ENCODE results near the gene CABP2. TPM values are rescaled to one million over a fixed set of nuclear protein-coding genes. Genes with fewer than 3 reads are reported as not detected.

Gene CABP2
- polyA plus RNA-seq, 1 of the 3 experiments (the other 2 are of a cell fraction): not detected

DNA sequence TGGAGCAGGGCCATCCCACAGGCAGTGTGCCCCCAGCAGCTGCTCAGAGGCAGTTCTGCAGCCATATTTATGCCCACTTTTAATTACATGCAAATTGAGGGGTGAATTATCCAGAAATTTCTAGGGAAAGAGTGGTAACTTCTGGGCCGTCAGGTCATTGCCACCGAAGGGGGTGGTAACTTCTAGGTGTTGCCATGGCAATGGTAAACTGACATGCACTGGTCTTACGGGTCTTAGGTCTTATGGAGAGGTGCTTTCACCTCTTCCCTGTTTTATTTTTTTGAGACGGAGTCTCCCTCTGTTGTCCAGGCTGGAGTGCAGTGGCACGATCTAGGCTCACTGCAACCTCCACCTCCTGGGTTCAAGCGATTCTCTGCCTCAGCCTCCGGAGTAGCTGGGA lies 50.4 kb downstream of the CABP2 start:
- H3K9me3 ChIP-seq: no peaks in the 10 kb centered on the region
- H3K27me3 ChIP-seq (ENCODE audit: insufficient read depth): no peaks in the 10 kb centered on the region; the same call in 1 of the 2 replicates
- H3K9ac ChIP-seq: no peak overlapping the region
- H3K79me2 ChIP-seq (ENCODE audit: insufficient read depth): peaks cover 7% of the 10 kb centered on the region; the same call in 1 of the 2 replicates
- H3K9me2 ChIP-seq: no peaks in the 10 kb centered on the region
- peaks cover 0 to 10% of the 10 kb centered on the region in 2 experiments; a peak in 1 of 4 replicates for H3K4me1 ChIP-seq (ENCODE audit: control insufficient read depth in 1 of 2, insufficient read depth in 2 of 2, low read depth in 1 of 2, low read length in 1 of 2)
- no peak overlapping the region for H2AFZ ChIP-seq (ENCODE audit: low read depth)
- H3K4me2 ChIP-seq: no peak overlapping the region
- WGBS (ENCODE audit: low lambda C conversion rate): 89% methylated on average over 7 of the region's 7 CpGs
- ChIA-PET CTCF (no interaction called here), POLR2A (no interaction called here)
- TF ChIP-seq EP300 (IDR thresholded peaks at IDR 0.05; ENCODE audit: borderline replicate concordance in 1 of 2, low read depth in 1 of 2, low read length in 1 of 2) (no peak), MAX (IDR thresholded peaks at IDR 0.05; ENCODE audit: low read depth) (no peak), MEF2A (IDR thresholded peaks at IDR 0.05; ENCODE audit: borderline replicate concordance, low read depth) (no peak), TCF12 (IDR thresholded peaks at IDR 0.05) (no peak), GATA2 (CRISPR knock-in tag; IDR thresholded peaks at IDR 0.05) (no peak), SMC3 (IDR thresholded peaks at IDR 0.05; ENCODE audit: low read depth, low read length) (no peak), EZH2phosphoT487 (IDR thresholded peaks at IDR 0.05; ENCODE audit: borderline replicate concordance, low read depth) (no peak), USF1 (IDR thresholded peaks at IDR 0.05; ENCODE audit: borderline replicate concordance, low read depth) (no peak), RAD21 (IDR thresholded peaks at IDR 0.05; ENCODE audit: low read length) (no peak), TEAD4 (IDR thresholded peaks at IDR 0.05; ENCODE audit: borderline replicate concordance, insufficient read depth) (no peak), NRF1 (IDR thresholded peaks at IDR 0.05; ENCODE audit: low read depth, low read length) (no peak), FOXM1 (IDR thresholded peaks at IDR 0.05; ENCODE audit: low read depth) (no peak), FOSL2 (IDR thresholded peaks at IDR 0.05; ENCODE audit: borderline replicate concordance, low read depth) (no peak), ELF1 (IDR thresholded peaks at IDR 0.05) (no peak), RCOR1 (IDR thresholded peaks at IDR 0.05; ENCODE audit: low read length) (no peak), JUND (IDR thresholded peaks at IDR 0.05) (no peak)
- H4K20me1 ChIP-seq (ENCODE audit: insufficient read depth): no peaks in the 10 kb centered on the region
- no peaks in the 10 kb centered on the region for H3K36me3 ChIP-seq (replicated peaks in 1 of 2; ENCODE audit: control insufficient read depth in 1 of 2, insufficient read depth in 2 of 2, low read length in 1 of 2)
- DNase-seq: no peak
- no peak overlapping the region for H3K27ac ChIP-seq (ENCODE audit: low read depth in 2 of 2, low read length in 1 of 2)
- no peaks in the 10 kb centered on the region for H3F3A ChIP-seq (replicated peaks; ENCODE audit: insufficient read depth)
- no peak overlapping the region for H3K4me3 ChIP-seq (ENCODE audit: low read depth in 2 of 2, low read length in 1 of 2)

DNA sequence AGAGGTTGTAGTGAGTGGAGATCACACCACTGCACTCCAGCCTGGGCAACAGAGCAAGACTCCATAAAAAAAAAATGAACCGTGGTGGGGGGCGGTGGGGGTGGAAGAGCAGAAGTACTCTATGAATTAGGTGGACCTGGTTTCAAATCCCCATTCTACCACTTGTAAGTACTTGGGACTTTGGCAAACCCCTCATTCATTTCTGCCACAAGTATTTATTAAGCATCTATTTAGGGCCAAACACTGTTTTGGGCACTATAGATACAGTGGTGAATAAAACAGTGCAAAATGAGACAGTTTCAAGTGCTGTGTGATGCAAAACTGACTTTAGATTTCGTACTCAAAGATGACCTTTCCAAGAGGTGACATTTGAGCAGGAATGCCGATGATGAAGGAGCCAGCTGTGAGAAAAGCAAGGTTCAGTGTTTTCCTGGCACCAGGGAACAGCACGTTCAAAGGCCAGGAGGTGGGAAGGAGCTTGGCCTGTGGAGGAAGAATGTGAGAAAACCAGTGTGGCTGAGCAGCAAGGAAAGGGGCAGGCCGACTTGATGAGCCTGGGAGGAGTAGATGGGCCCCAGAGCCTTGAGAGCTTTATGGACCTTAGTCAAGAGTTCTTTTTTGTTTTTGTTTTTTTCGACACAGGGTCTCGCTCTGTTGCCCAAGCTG lies 52.8 kb downstream of the CABP2 start:
- no peaks in the 10 kb centered on the region for H3K9me2 ChIP-seq
- TF ChIP-seq JUND (IDR thresholded peaks at IDR 0.05) (no peak), RFX5 (IDR thresholded peaks at IDR 0.05; ENCODE audit: low read length) (no peak)

More for the DNA sequence above, 52.8 kb downstream of the CABP2 start:
- peaks cover 7% of the 10 kb centered on the region; the same call in 1 of the 2 replicates for H3K79me2 ChIP-seq (ENCODE audit: insufficient read depth)
- ChIA-PET CTCF (interaction anchor here (0.9 to 3.4 kb wide), 5 partner anchors 32 to 93 kb away, joined by 3 to 32 read pairs (median 8); partner anchors contain the start of gene PPP1CA), POLR2A (interaction anchor here (1.3 to 1.9 kb wide), 2 partner anchors 13 to 79 kb away, joined by 5 to 6 read pairs; partner anchors contain the start of genes AIP and RAD9A)
- no peak overlapping the region for H3K4me3 ChIP-seq (ENCODE audit: low read depth in 2 of 2, low read length in 1 of 2)
- H3K9me3 ChIP-seq: no peaks in the 10 kb centered on the region
- no peaks in the 10 kb centered on the region for H4K20me1 ChIP-seq (ENCODE audit: insufficient read depth)
- H3K4me2 ChIP-seq: no peak overlapping the region
- H2AFZ ChIP-seq (ENCODE audit: low read depth): no peak overlapping the region
- 88% methylated on average over 8 of the region's 8 CpGs for WGBS (ENCODE audit: low lambda C conversion rate)
- H3F3A ChIP-seq (replicated peaks; ENCODE audit: insufficient read depth): peaks cover 10% of the 10 kb centered on the region
- H3K27me3 ChIP-seq (ENCODE audit: insufficient read depth): no peaks in the 10 kb centered on the region
- H3K9ac ChIP-seq: no peak overlapping the region
- DNase-seq: no peak
- H3K36me3 ChIP-seq (replicated peaks in 1 of 2; ENCODE audit: control insufficient read depth in 1 of 2, insufficient read depth in 2 of 2, low read length in 1 of 2): no peaks in the 10 kb centered on the region
- peaks cover 0 to 22% of the 10 kb centered on the region in 2 experiments; a peak in 1 of 4 replicates for H3K4me1 ChIP-seq (ENCODE audit: control insufficient read depth in 1 of 2, insufficient read depth in 2 of 2, low read depth in 1 of 2, low read length in 1 of 2)
- no peak overlapping the region for H3K27ac ChIP-seq (ENCODE audit: low read depth in 2 of 2, low read length in 1 of 2)
